Prostate gland (tissue), 2 donors: ENCODE results near the gene ZSCAN30.

ENCODE experiments used
- POLR2A ChIP-seq: fragments of 450-650 bp; IDR thresholded peaks from one replicate; pipeline ENCODE4 v1.6.1; 2016; ENCODE audit warnings: antibody characterized with exemption, mild to moderate bottlenecking
- POLR2AphosphoS5 ChIP-seq: sonication (generic); formaldehyde crosslinking; IDR thresholded peaks from one replicate; pipeline ENCODE4 v1.6.1; 2017; ENCODE audit warnings: antibody characterized with exemption
- TF ChIP-seq, protein P1 (sequence below), 4 experiments: fragments of 200-600 bp in 2 of 4; fragments of 450-650 bp in 2 of 4; sonication (generic) in 2 of 4; IDR thresholded peaks; 1 replicate in 3 of 4; 2 replicates in 1 of 4; pipeline ENCODE4 v1.5.1; 2016 to 2019; ENCODE audit warnings: antibody characterized with exemption in 4 of 4, mild to moderate bottlenecking in 2 of 4, moderate library complexity in 2 of 4

DNA sequence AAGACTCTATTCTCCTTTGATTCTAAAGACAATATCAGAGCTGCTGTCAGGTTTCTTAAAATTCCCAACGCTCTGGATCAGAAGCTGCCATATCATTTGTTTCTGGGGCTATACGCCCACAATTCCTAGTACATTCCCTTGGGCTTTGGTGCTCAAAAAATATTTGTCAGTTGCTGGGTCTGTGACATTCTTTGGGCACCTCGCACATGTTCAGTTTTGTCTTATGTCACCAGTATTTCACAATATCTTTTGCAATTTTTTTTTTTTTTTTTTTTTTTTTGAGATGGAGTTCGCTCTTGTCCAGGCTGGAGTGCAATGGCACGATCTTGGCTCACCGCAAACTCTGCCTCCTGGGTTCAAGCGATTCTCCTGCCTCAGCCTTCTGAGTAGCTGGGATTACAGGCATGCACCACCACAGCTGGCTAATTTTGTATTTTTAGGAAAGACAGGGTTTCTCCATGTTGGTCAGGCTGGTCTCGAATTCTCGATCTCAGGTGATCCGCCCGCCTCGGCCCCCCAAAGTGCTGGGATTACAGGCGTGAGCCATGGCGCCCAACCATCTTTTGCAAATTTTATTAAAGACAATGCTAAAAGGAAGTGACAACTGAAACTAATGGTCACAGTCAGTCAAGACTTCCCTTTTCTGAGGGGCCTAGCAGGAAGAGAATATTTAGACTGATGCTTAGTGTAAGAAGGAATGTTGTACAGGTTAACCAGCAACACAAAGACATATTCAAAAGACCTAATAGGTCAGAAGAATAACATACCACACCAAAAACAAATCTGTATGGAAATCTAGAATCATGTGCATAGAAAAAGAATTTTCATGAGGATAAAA is 42.4 kb downstream of the ZSCAN30 start:
- TF ChIP-seq, protein P1, sequence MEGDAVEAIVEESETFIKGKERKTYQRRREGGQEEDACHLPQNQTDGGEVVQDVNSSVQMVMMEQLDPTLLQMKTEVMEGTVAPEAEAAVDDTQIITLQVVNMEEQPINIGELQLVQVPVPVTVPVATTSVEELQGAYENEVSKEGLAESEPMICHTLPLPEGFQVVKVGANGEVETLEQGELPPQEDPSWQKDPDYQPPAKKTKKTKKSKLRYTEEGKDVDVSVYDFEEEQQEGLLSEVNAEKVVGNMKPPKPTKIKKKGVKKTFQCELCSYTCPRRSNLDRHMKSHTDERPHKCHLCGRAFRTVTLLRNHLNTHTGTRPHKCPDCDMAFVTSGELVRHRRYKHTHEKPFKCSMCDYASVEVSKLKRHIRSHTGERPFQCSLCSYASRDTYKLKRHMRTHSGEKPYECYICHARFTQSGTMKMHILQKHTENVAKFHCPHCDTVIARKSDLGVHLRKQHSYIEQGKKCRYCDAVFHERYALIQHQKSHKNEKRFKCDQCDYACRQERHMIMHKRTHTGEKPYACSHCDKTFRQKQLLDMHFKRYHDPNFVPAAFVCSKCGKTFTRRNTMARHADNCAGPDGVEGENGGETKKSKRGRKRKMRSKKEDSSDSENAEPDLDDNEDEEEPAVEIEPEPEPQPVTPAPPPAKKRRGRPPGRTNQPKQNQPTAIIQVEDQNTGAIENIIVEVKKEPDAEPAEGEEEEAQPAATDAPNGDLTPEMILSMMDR (IDR thresholded peaks at IDR 0.05) = no peak
- no peak for TF ChIP-seq POLR2AphosphoS5
- no peak for TF ChIP-seq POLR2A
